Measurements from ENCODE around the gene CARHSP1.

DNA sequence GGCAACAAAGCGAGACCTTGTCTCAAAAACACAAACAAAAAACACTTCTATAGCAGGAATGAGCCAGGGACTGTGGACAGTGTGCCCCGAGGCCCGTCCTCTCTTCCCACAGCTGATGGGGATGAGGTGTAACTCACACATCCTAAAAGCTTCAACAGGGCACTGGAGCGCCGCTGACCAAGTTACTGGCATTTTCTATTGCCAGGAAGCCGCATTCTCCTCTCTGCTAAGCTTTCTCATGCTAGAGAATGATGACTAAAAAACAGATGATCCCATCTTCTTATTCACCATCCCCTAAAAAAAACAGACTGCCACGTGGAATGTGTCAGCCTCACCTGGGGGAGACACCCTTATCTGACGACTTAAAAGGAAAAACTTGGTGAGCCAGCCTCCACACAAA, 16.3 kb downstream of the CARHSP1 start:
- no peak for TF ChIP-seq POLR2A (IDR thresholded peaks at IDR 0.05)
- TF ChIP-seq, protein P1, sequence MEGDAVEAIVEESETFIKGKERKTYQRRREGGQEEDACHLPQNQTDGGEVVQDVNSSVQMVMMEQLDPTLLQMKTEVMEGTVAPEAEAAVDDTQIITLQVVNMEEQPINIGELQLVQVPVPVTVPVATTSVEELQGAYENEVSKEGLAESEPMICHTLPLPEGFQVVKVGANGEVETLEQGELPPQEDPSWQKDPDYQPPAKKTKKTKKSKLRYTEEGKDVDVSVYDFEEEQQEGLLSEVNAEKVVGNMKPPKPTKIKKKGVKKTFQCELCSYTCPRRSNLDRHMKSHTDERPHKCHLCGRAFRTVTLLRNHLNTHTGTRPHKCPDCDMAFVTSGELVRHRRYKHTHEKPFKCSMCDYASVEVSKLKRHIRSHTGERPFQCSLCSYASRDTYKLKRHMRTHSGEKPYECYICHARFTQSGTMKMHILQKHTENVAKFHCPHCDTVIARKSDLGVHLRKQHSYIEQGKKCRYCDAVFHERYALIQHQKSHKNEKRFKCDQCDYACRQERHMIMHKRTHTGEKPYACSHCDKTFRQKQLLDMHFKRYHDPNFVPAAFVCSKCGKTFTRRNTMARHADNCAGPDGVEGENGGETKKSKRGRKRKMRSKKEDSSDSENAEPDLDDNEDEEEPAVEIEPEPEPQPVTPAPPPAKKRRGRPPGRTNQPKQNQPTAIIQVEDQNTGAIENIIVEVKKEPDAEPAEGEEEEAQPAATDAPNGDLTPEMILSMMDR (IDR thresholded peaks at IDR 0.05), result no peak

Data from prostate gland (tissue), 2 donors.